Testis (tissue), 2 donors: ENCODE data around the gene PSMB11.

Source experiments
- POLR2A ChIP-seq: fragments of 450-650 bp; IDR thresholded peaks from one replicate; pipeline ENCODE4 v1.6.1; 2017; ENCODE audit warnings: antibody characterized with exemption, mild to moderate bottlenecking, moderate library complexity
- TF ChIP-seq, protein P1 (sequence below), 3 experiments: fragments of 450-650 bp in 2 of 3; fragments of 200-600 bp in 1 of 3; sonication (generic) in 1 of 3; IDR thresholded peaks; one replicate each; pipeline ENCODE4 v1.5.1; 2016 to 2019; ENCODE audit warnings: antibody characterized with exemption in 3 of 3, mild to moderate bottlenecking in 2 of 3, moderate library complexity in 1 of 3

DNA sequence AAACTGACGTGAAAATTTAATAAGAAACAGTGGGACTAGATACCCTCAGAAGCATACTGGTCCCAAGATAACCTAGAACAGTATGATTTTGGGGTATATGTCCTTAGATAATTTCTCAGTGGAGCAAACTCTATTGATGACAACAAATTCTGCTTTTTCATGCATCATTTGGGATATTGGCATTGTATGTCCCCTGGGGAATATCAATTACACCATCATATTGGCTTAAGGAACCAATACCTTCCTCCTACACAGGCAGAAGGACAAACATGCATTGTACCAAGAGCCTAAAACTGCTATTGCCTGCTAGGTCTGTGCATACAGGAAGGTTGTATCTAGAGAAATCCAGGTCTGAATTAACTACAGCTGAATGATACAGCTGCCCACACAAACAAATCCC is 32.9 kb downstream of the PSMB11 start:
- TF ChIP-seq, protein P1, sequence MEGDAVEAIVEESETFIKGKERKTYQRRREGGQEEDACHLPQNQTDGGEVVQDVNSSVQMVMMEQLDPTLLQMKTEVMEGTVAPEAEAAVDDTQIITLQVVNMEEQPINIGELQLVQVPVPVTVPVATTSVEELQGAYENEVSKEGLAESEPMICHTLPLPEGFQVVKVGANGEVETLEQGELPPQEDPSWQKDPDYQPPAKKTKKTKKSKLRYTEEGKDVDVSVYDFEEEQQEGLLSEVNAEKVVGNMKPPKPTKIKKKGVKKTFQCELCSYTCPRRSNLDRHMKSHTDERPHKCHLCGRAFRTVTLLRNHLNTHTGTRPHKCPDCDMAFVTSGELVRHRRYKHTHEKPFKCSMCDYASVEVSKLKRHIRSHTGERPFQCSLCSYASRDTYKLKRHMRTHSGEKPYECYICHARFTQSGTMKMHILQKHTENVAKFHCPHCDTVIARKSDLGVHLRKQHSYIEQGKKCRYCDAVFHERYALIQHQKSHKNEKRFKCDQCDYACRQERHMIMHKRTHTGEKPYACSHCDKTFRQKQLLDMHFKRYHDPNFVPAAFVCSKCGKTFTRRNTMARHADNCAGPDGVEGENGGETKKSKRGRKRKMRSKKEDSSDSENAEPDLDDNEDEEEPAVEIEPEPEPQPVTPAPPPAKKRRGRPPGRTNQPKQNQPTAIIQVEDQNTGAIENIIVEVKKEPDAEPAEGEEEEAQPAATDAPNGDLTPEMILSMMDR (IDR thresholded peaks at IDR 0.05) = no peak
- no peak for TF ChIP-seq POLR2A
